ENCODE measurements around the gene SYT2. TPM values are rescaled to one million over a fixed set of nuclear protein-coding genes. Genes with fewer than 3 reads are reported as not detected.
"Not testable (repeated sequence)": the region's sequence is repeated elsewhere in the genome, so short reads cannot be mapped to it uniquely, and the experiment has no call there.

SYT2 gene
- total and polyA plus RNA-seq, 9 of the 15 experiments (the other 6 are each of a cell fraction or from before 2014, with no cell fraction given): not detected

GRCh38 chr1:202716654-202717053, 6.4 kb upstream of the SYT2 start:
- Histone ChIP-seq H3K9me1 (ENCODE audit: control insufficient read depth, insufficient read depth, low read length) (no peaks in the 10 kb centered on the region), H3K4me1 (replicated peaks in 1 of 2; ENCODE audit: control insufficient read depth in 2 of 2, insufficient read depth in 2 of 2, low read length in 2 of 2) (no peaks in the 10 kb centered on the region), H3K4me2 (ENCODE audit: insufficient read depth, low read length) (no peak overlapping the region), H4K20me1 (replicated peaks; ENCODE audit: control insufficient read depth, insufficient read depth, low read length) (0 out of 2 replicates have a peak, but pooled peaks cover 5% of the 10 kb centered on the region), H3K27ac (ENCODE audit: extremely low read depth, low read depth, low read length) (no peak overlapping the region), H3K9me3 (replicated peaks; ENCODE audit: control insufficient read depth, insufficient read depth, low read depth, low read length) (no peaks in the 10 kb centered on the region), H3K36me3 (ENCODE audit: control insufficient read depth, insufficient read depth, low read length) (no peaks in the 10 kb centered on the region), H2AFZ (ENCODE audit: low read depth, low read length) (no peak overlapping the region), H3K27me3 (ENCODE audit: control insufficient read depth in 2 of 2, insufficient read depth in 2 of 2, low read length in 2 of 2) (peaks cover 48 to 60% of the 10 kb centered on the region in 2 experiments), H3K4me3 (no peak overlapping the region), H3K79me2 (ENCODE audit: control insufficient read depth, insufficient read depth, low read length) (no peaks in the 10 kb centered on the region), H3K9ac (ENCODE audit: insufficient read depth in 1 of 2, low read depth in 2 of 2, low read length in 2 of 2) (no peak overlapping the region)
- no TSS peak for BruUV-seq (replicated peaks)
- TF ChIP-seq MBD2 (IDR thresholded peaks at IDR 0.05; ENCODE audit: borderline replicate concordance, low read depth): no peak
- ChIA-PET CTCF (ENCODE audit: low intra/inter-chr PET ratio) (no interaction called here), POLR2A (interaction anchor here (0.6 to 1.5 kb wide), 5 partner anchors 11 to 596 kb away, joined by 3 to 6 read pairs (median 3); no protein-coding TSS in a partner anchor)
- intact Hi-C loops (cut with micrococcal nuclease): loop anchor here (5.0 to 10.0 kb wide), 4 partner anchors 139 to 399 kb away; partner anchors contain the start of genes PPP1R12B and UBE2T
- in situ Hi-C loops (cut with MboI): loop anchor here (25.0 kb wide), 1 partner anchor 229 kb away; no protein-coding TSS in a partner anchor
- WGBS (ENCODE audit: insufficient coverage, low coverage, missing lambda C conversion rate): 0% methylated on average over 2 of the region's 2 CpGs
- ATAC-seq (no peak), FAIRE-seq (no peak), DNase-seq (ENCODE audit: extremely low read depth in 1 of 4, low spot score in 3 of 4) (no peak)

GRCh38 chr1:202714202-202714601, 3.9 kb upstream of the SYT2 start:
- H2AFZ ChIP-seq (ENCODE audit: low read depth, low read length); H4K20me1 ChIP-seq (replicated peaks; ENCODE audit: control insufficient read depth, insufficient read depth, low read length); FAIRE-seq; ATAC-seq; H3K9ac ChIP-seq (ENCODE audit: insufficient read depth in 1 of 2, low read depth in 2 of 2, low read length in 2 of 2); BruUV-seq (replicated peaks); H3K4me2 ChIP-seq (ENCODE audit: insufficient read depth, low read length); CTCF ChIA-PET (ENCODE audit: low intra/inter-chr PET ratio); H3K4me3 ChIP-seq; H3K79me2 ChIP-seq (ENCODE audit: control insufficient read depth, insufficient read depth, low read length); H3K9me3 ChIP-seq (replicated peaks; ENCODE audit: control insufficient read depth, insufficient read depth, low read depth, low read length); DNase-seq (ENCODE audit: extremely low read depth in 1 of 4, low spot score in 3 of 4); H3K27ac ChIP-seq (ENCODE audit: extremely low read depth, low read depth, low read length); H3K36me3 ChIP-seq (ENCODE audit: control insufficient read depth, insufficient read depth, low read length); H3K9me1 ChIP-seq (ENCODE audit: control insufficient read depth, insufficient read depth, low read length): not testable (repeated sequence)
- in situ Hi-C loops (cut with MboI): loop anchor here (25.0 kb wide), 1 partner anchor 227 kb away; no protein-coding TSS in a partner anchor
- peaks cover 0 to 13% of the 10 kb centered on the region in 2 experiments; a peak in 2 of 5 replicates for H3K4me1 ChIP-seq (replicated peaks in 1 of 2; ENCODE audit: control insufficient read depth in 2 of 2, insufficient read depth in 2 of 2, low read length in 2 of 2)
- WGBS (ENCODE audit: insufficient coverage, low coverage, missing lambda C conversion rate): 8% methylated on average over 1 of the region's 1 CpG
- intact Hi-C loops (cut with micrococcal nuclease): loop anchor here (10.0 kb wide), 2 partner anchors 249 to 369 kb away; partner anchors contain the start of genes PPP1R12B and UBE2T
- H3K27me3 ChIP-seq (ENCODE audit: control insufficient read depth in 2 of 2, insufficient read depth in 2 of 2, low read length in 2 of 2): peaks cover 70 to 80% of the 10 kb centered on the region in 2 experiments
- POLR2A ChIA-PET: interaction anchor here (0.7 to 1.1 kb wide), 2 partner anchors 10 to 18 kb away, joined by 3 read pairs; no protein-coding TSS in a partner anchor
